Uterus (tissue), 2 donors: ENCODE data around the gene DENND4B.
"Not testable (repeated sequence)": the region's sequence is repeated elsewhere in the genome, so short reads cannot be mapped to it uniquely, and the experiment has no call there.

Source experiments
- POLR2A ChIP-seq, 2 donors: fragments of 450-650 bp; IDR thresholded peaks; one replicate each; pipeline ENCODE4 v1.6.1; 2016; ENCODE audit warnings: antibody characterized with exemption in 2 of 2, mild to moderate bottlenecking in 1 of 2, moderate library complexity in 1 of 2
- TF ChIP-seq, protein P1 (sequence below), 4 experiments: fragments of 200-600 bp in 2 of 4; fragments of 450-650 bp in 2 of 4; sonication (generic) in 2 of 4; IDR thresholded peaks; one replicate each; pipeline ENCODE4 v1.5.1; 2016 to 2019; ENCODE audit warnings: antibody characterized with exemption in 4 of 4, mild to moderate bottlenecking in 2 of 4, moderate library complexity in 1 of 4

- TF ChIP-seq, protein P1, sequence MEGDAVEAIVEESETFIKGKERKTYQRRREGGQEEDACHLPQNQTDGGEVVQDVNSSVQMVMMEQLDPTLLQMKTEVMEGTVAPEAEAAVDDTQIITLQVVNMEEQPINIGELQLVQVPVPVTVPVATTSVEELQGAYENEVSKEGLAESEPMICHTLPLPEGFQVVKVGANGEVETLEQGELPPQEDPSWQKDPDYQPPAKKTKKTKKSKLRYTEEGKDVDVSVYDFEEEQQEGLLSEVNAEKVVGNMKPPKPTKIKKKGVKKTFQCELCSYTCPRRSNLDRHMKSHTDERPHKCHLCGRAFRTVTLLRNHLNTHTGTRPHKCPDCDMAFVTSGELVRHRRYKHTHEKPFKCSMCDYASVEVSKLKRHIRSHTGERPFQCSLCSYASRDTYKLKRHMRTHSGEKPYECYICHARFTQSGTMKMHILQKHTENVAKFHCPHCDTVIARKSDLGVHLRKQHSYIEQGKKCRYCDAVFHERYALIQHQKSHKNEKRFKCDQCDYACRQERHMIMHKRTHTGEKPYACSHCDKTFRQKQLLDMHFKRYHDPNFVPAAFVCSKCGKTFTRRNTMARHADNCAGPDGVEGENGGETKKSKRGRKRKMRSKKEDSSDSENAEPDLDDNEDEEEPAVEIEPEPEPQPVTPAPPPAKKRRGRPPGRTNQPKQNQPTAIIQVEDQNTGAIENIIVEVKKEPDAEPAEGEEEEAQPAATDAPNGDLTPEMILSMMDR (IDR thresholded peaks at IDR 0.05), result not testable (repeated sequence)
- TF ChIP-seq POLR2A (IDR thresholded peaks at IDR 0.05), result not testable (repeated sequence)
Observed at GRCh38 chr1:153910560-153910959, 36.0 kb downstream of the DENND4B start.
